GM23338 (cell line): ENCODE results near the gene THRB. TPM values are rescaled to one million over a fixed set of nuclear protein-coding genes. Genes with fewer than 3 reads are reported as not detected.

Experiments
- ATAC-seq: fragments of 200-7000 bp; cut with Tn5 transposase; 3 replicates; pipeline ENCODE4 v1.9.1; 2020
- DNase-seq: peaks from one replicate; pipeline ENCODE4 v3.0.0-alpha.2; 2015; ENCODE audit warnings: low spot score
- H2AFZ ChIP-seq: fragments of 200-600 bp; sonication (generic); 2 replicates; pipeline ENCODE4 v1.8.0; 2016; ENCODE audit warnings: antibody characterized with exemption, mild to moderate bottlenecking, moderate library complexity
- H3F3A ChIP-seq: fragments of 200-600 bp; sonication (generic); replicated peaks from 2 replicates; pipeline ENCODE4 v1.8.0; 2017; ENCODE audit warnings: antibody characterized with exemption, mixed run types, low read depth
- H3K27ac ChIP-seq: fragments of 200-600 bp; sonication (generic); 2 replicates; pipeline ENCODE4 v1.6.1; 2016; ENCODE audit warnings: low read depth
- H3K27me3 ChIP-seq: fragments of 200-600 bp; sonication (generic); 2 replicates; pipeline ENCODE4 v1.8.0; 2016; ENCODE audit warnings: mild to moderate bottlenecking, mixed run types, moderate library complexity; ENCODE audit not compliant: insufficient read depth
- H3K36me3 ChIP-seq: fragments of 200-600 bp; sonication (generic); 2 replicates; pipeline ENCODE4 v1.8.0; 2016; ENCODE audit warnings: mild to moderate bottlenecking; ENCODE audit not compliant: insufficient read depth
- H3K4me1 ChIP-seq: fragments of 200-600 bp; sonication (generic); 2 replicates; pipeline ENCODE4 v1.8.0; 2016; ENCODE audit warnings: mild to moderate bottlenecking, moderate library complexity; ENCODE audit not compliant: insufficient read depth
- H3K4me2 ChIP-seq: fragments of 200-600 bp; sonication (generic); 2 replicates; pipeline ENCODE4 v1.7.1; 2017; ENCODE audit warnings: mixed run types
- H3K4me3 ChIP-seq: fragments of 200-600 bp; sonication (generic); 2 replicates; pipeline ENCODE4 v1.6.1; 2016; ENCODE audit warnings: mixed run types
- H3K79me2 ChIP-seq: fragments of 200-600 bp; sonication (generic); replicated peaks from 2 replicates; pipeline ENCODE4 v1.8.0; 2017; ENCODE audit warnings: mild to moderate bottlenecking; ENCODE audit not compliant: insufficient read depth
- H3K9me2 ChIP-seq: fragments of 200-600 bp; sonication (generic); 2 replicates; pipeline ENCODE4 v1.8.0; 2017; ENCODE audit not compliant: insufficient read depth
- H4K20me1 ChIP-seq: fragments of 200-600 bp; sonication (generic); replicated peaks from 2 replicates; pipeline ENCODE4 v1.8.0; 2017; ENCODE audit warnings: mild to moderate bottlenecking; ENCODE audit not compliant: insufficient read depth
- H3K27ac Mint-ChIP-seq: 2 replicates; pipeline ENCODE4 v1.8.0; 2020; ENCODE audit warnings: inconsistent platforms, mild to moderate bottlenecking, moderate library complexity, mixed read lengths
- H3K27me3 Mint-ChIP-seq: 3 replicates; pipeline ENCODE4 v1.8.0; 2022; ENCODE audit warnings: low read depth, mild to moderate bottlenecking, moderate library complexity, mixed read lengths, inconsistent platforms; ENCODE audit not compliant: insufficient read depth, poor library complexity
- H3K36me3 Mint-ChIP-seq: 3 replicates; pipeline ENCODE4 v1.8.0; 2021; ENCODE audit warnings: low read depth, mild to moderate bottlenecking, inconsistent platforms, moderate library complexity, mixed read lengths
- H3K4me1 Mint-ChIP-seq: 3 replicates; pipeline ENCODE4 v1.8.0; 2020; ENCODE audit warnings: mild to moderate bottlenecking, inconsistent platforms, mixed read lengths
- H3K4me3 Mint-ChIP-seq: 3 replicates; pipeline ENCODE4 v1.8.0; 2021; ENCODE audit warnings: moderate library complexity, mild to moderate bottlenecking, inconsistent platforms, mixed read lengths
- H3K9me3 Mint-ChIP-seq: 3 replicates; pipeline ENCODE4 v1.8.0; 2020; ENCODE audit warnings: moderate library complexity, mild to moderate bottlenecking, inconsistent platforms, mixed read lengths
- CREB1 ChIP-seq: fragments of 250-450 bp; sonication (Bioruptor Pico); IDR thresholded peaks from 2 replicates; pipeline ENCODE4 v1.5.0; 2020; ENCODE audit warnings: low read depth, mild to moderate bottlenecking, moderate library complexity
- EZH2 ChIP-seq: fragments of 200-600 bp; sonication (generic); IDR thresholded peaks from one replicate; pipeline ENCODE4 v1.8.0; 2017; ENCODE audit warnings: antibody characterized with exemption, mild to moderate bottlenecking, low read depth; ENCODE audit not compliant: unreplicated experiment
- JUNB ChIP-seq: IDR thresholded peaks from one replicate; pipeline ENCODE4 v1.6.1; 2016; ENCODE audit warnings: antibody characterized with exemption; ENCODE audit not compliant: unreplicated experiment
- NANOG ChIP-seq: IDR thresholded peaks from 2 replicates; pipeline ENCODE4 v1.6.1; 2016; ENCODE audit warnings: antibody characterized with exemption, borderline replicate concordance
- STAT1 ChIP-seq: IDR thresholded peaks from one replicate; pipeline ENCODE4 v1.6.1; 2016; ENCODE audit warnings: antibody characterized with exemption; ENCODE audit not compliant: unreplicated experiment
- ZNF114 ChIP-seq: fragments of 250-450 bp; sonication (Bioruptor Pico); IDR thresholded peaks from 2 replicates; pipeline ENCODE4 v1.5.0; 2020; ENCODE audit warnings: mild to moderate bottlenecking, moderate library complexity
- ZNF462 ChIP-seq: fragments of 250-450 bp; sonication (Bioruptor Pico); IDR thresholded peaks from 2 replicates; pipeline ENCODE4 v1.5.0; 2020; ENCODE audit warnings: mild to moderate bottlenecking, moderate library complexity
- polyA plus RNA-seq: library from polyadenylated mRNA; unstranded; fragments of >200 nt; fragmentation: Nextera tagmentation; extraction: Ambion mirVana; gene quantifications from 2 replicates; pipeline ENCODE4 v1.2.1, GENCODE V29; 2016
- total RNA-seq: library from RNA; depleted of rRNA; stranded (reverse); fragments of >200 nt; shearing (Covaris generic); gene quantifications from 2 replicates; pipeline ENCODE4 v1.2.3, GENCODE V29; 2014

THRB gene
- total and polyA plus RNA-seq, 2 experiments from 2014 or later = 1.7 to 3.2 TPM

DNA sequence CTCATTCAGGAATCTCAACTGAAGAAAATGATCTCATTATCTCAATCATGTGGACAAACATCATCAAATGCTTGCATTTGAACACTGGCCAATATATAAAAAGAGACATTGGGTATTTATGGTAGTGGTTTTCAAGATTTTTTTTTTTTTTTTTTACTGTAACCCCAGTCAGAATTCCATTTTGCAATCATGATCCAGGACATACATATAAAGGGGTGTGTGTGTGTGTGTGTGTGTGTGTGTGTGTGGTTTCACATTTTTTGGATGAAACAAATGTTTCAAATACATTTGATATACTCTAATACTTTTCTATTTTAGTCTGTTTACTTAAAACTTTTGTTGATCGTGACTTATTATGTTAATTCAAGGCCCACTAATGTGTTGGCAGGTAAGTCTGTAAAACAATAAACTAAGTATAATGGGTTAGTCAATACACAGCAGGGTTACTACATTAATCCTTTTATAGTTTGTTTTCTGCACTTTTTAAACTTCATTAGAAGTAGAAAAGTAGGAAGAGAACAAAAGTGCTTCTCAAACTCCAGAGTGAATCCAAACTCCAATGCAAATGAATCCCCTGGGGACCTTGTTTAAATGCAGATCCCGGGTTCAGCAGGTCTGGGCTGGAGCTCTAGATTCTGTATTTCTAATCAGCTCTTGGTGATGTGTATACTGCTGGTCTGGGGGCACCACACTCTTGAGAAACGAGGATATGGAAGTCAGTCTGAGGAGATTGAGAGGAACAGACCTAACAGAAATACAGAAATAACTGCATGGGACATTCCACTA lies 17.6 kb downstream of the THRB start:
- Histone ChIP-seq H2AFZ (no peak overlapping the region), H3K79me2 (no peaks in the 10 kb centered on the region; the same call in 1 of the 2 replicates), H3K4me3 (peak overlapping the region; percentile 30; the same call in 1 of the 2 replicates), H3K9me2 (0 out of 2 replicates have a peak, but pooled peaks cover 3% of the 10 kb centered on the region), H3K4me1 (peaks cover 32% of the 10 kb centered on the region), H3K36me3 (no peaks in the 10 kb centered on the region), H3K27me3 (peaks cover 29% of the 10 kb centered on the region), H3F3A (no peaks in the 10 kb centered on the region), H3K4me2 (peak overlapping the region; percentile 68), H4K20me1 (no peaks in the 10 kb centered on the region), H3K27ac (no peak overlapping the region)
- Mint-ChIP-seq H3K9me3 (peaks cover 3% of the 10 kb centered on the region; the same call in 1 of the 3 replicates), H3K4me3 (peak overlapping the region; percentile 40; the same call in 2 of the 3 replicates), H3K4me1 (peaks cover 33% of the 10 kb centered on the region), H3K27me3 (peaks cover 30% of the 10 kb centered on the region), H3K27ac (no peak overlapping the region), H3K36me3 (no peaks in the 10 kb centered on the region)
- peak; percentile 90 for ATAC-seq
- TF ChIP-seq ZNF462 (peak; percentile 69; the same call in 1 of the 2 replicates), EZH2 (no peak), STAT1 (no peak), NANOG (peak; percentile 90), JUNB (no peak), ZNF114 (no peak), CREB1 (no peak)
- DNase-seq = peak; percentile 71
